HCT116 (cell line): Measurements from ENCODE around the gene EIF5B. TPM values are rescaled to one million over a fixed set of nuclear protein-coding genes. Genes with fewer than 3 reads are reported as not detected.

Experiments
- ATAC-seq: fragments of 200-7000 bp; cut with Tn5 transposase; 2 replicates; pipeline ENCODE4 v1.9.1; 2020; ENCODE audit warnings: mild to moderate bottlenecking, moderate library complexity
- BruUV-seq: library from RNA; stranded (reverse); fragments of 400-500 nt; replicated peaks from 2 replicates; lab custom pipeline; 2021; lab: Mats Ljungman, UMichigan
- CTCF ChIA-PET: fragments of 300-600 bp; sonication (Branson Sonifier 250); formaldehyde crosslinking; loops from one replicate; lab custom pipeline; 2021; ENCODE audit warnings: antibody characterized with exemption; lab: Charles Lee
- POLR2A ChIA-PET: fragments of 300-600, 350-600 bp; sonication (Branson Sonifier 250); formaldehyde crosslinking; loops from one replicate; lab custom pipeline; 2021; ENCODE audit warnings: antibody characterized with exemption; lab: Charles Lee
- RAD21 ChIA-PET, 2 experiments: fragments of 300-600 bp; sonication (Branson Sonifier 250); formaldehyde crosslinking; loops; one replicate each; lab custom pipeline; 2023; ENCODE audit warnings: low total read pairs in 2 of 2; ENCODE audit not compliant: uncharacterized antibody in 2 of 2, unreplicated experiment in 2 of 2, low non-redundant PET in 1 of 2; lab: Charles Lee
- DNase-seq: peaks from one replicate; pipeline ENCODE4 v3.0.0-alpha.2; 2010; ENCODE audit warnings: low read depth, low spot score
- H2AFZ ChIP-seq: fragments of 200-600 bp; shearing (Covaris generic), sonication (generic); 2 replicates; pipeline ENCODE4 v1.6.1; 2017; ENCODE audit warnings: low read depth, mixed run types, mixed read lengths, antibody characterized with exemption, low read length; ENCODE audit not compliant: poor library complexity, severe bottlenecking
- H3K27ac ChIP-seq: 2 replicates; pipeline ENCODE4 v1.5.1; 2012; ENCODE audit warnings: low read depth, low read length
- H3K27me3 ChIP-seq: fragments of 200-600 bp; sonication (generic); 2 replicates; pipeline ENCODE4 v1.6.1; 2016; ENCODE audit warnings: mixed run types, low read length, mixed read lengths; ENCODE audit not compliant: insufficient read depth
- H3K36me3 ChIP-seq, 2 experiments: fragments of 200-500 bp in 1 of 2; fragments of 200-600 bp in 1 of 2; sonication (Bioruptor generic) in 1 of 2; sonication (generic) in 1 of 2; 2 replicates each; pipeline versions ENCODE4 v1.5.1 to v1.6.1; 2014 to 2016; ENCODE audit warnings: low read length in 2 of 2, inconsistent platforms in 1 of 2, mixed read lengths in 1 of 2, mixed run types in 1 of 2; ENCODE audit not compliant: insufficient read depth in 2 of 2, control insufficient read depth in 1 of 2
- H3K4me1 ChIP-seq, 2 experiments: fragments of 200-600 bp in 1 of 2; sonication (generic) in 1 of 2; 2 replicates each; pipeline versions ENCODE4 v1.5.1 to v1.6.1; 2012 to 2017; ENCODE audit warnings: low read length in 2 of 2, inconsistent platforms in 1 of 2, mild to moderate bottlenecking in 1 of 2, mixed read lengths in 1 of 2, mixed run types in 1 of 2, moderate library complexity in 1 of 2; ENCODE audit not compliant: insufficient read depth in 2 of 2, control insufficient read depth in 1 of 2
- H3K4me2 ChIP-seq: fragments of 200-600 bp; sonication (generic); 2 replicates; pipeline ENCODE4 v1.6.1; 2017; ENCODE audit warnings: mixed run types, low read length, mixed read lengths
- H3K4me3 ChIP-seq, 2 experiments: fragments of 200-600 bp in 1 of 2; sonication (generic) in 1 of 2; replicated peaks in 1 of 2; 2 replicates each; pipeline ENCODE4 v1.5.1; 2011 to 2016; ENCODE audit warnings: low read length in 2 of 2, control low read depth in 1 of 2, low read depth in 1 of 2, mild to moderate bottlenecking in 1 of 2, mixed read lengths in 1 of 2, mixed run types in 1 of 2
- H3K79me2 ChIP-seq: fragments of 200-600 bp; sonication (generic); 2 replicates; pipeline ENCODE4 v1.6.1; 2017; ENCODE audit warnings: mild to moderate bottlenecking, mixed run types, low read length, moderate library complexity, mixed read lengths; ENCODE audit not compliant: insufficient read depth
- H3K9ac ChIP-seq: fragments of 200-600 bp; sonication (generic); 2 replicates; pipeline ENCODE4 v1.6.1; 2016; ENCODE audit warnings: low read length, mixed read lengths
- H3K9me2 ChIP-seq: fragments of 200-600 bp; sonication (generic), shearing (Covaris generic); 2 replicates; pipeline ENCODE4 v1.6.1; 2017; ENCODE audit warnings: mixed run types, mild to moderate bottlenecking, moderate library complexity; ENCODE audit not compliant: insufficient read depth
- H3K9me3 ChIP-seq, 2 experiments: fragments of 200-500 bp in 1 of 2; fragments of 200-600 bp in 1 of 2; sonication (Bioruptor generic) in 1 of 2; sonication (generic) in 1 of 2; 2 replicates each; pipeline ENCODE4 v1.6.1; 2014 to 2017; ENCODE audit warnings: low read length in 2 of 2, mixed read lengths in 2 of 2, inconsistent platforms in 1 of 2, low read depth in 1 of 2, mild to moderate bottlenecking in 1 of 2, mixed run types in 1 of 2, moderate library complexity in 1 of 2; ENCODE audit not compliant: control insufficient read depth in 1 of 2, insufficient read depth in 1 of 2
- H4K20me1 ChIP-seq: fragments of 200-600 bp; sonication (generic), shearing (Covaris generic); 2 replicates; pipeline ENCODE4 v1.6.1; 2017; ENCODE audit warnings: mixed run types, mild to moderate bottlenecking, moderate library complexity; ENCODE audit not compliant: insufficient read depth
- ATF3 ChIP-seq: IDR thresholded peaks from 2 replicates; pipeline ENCODE4 v1.6.1; 2012
- CBX3 ChIP-seq: IDR thresholded peaks from 2 replicates; pipeline ENCODE4 v1.6.1; 2012; ENCODE audit warnings: low read depth
- CEBPB ChIP-seq: IDR thresholded peaks from 2 replicates; pipeline ENCODE4 v1.6.1; 2012; ENCODE audit warnings: low read depth
- CTCF ChIP-seq, 3 experiments: fragments of 200-600 bp in 1 of 3; sonication (generic) in 1 of 3; IDR thresholded peaks in 2 of 3; conservative IDR thresholded peaks in 1 of 3; 2 replicates each; pipeline ENCODE4 v1.5.1; 2012 to 2017; ENCODE audit warnings: low read depth in 2 of 3, low read length in 2 of 3, antibody characterized with exemption in 1 of 3, borderline replicate concordance in 1 of 3, control low read depth in 1 of 3, mild to moderate bottlenecking in 1 of 3, mixed read lengths in 1 of 3, mixed run types in 1 of 3, moderate library complexity in 1 of 3; ENCODE audit not compliant: insufficient read depth in 1 of 3
- EGR1 ChIP-seq: IDR thresholded peaks from 2 replicates; pipeline ENCODE4 v1.6.1; 2012; ENCODE audit warnings: low read depth
- FOSL1 ChIP-seq: IDR thresholded peaks from 2 replicates; pipeline ENCODE4 v1.6.1; 2012; ENCODE audit warnings: low read depth
- POLR2A ChIP-seq: IDR thresholded peaks from 2 replicates; pipeline ENCODE4 v1.7.0; 2011; ENCODE audit warnings: borderline replicate concordance; ENCODE audit not compliant: insufficient read depth, insufficient read length; ENCODE audit errors: extremely low read depth
- POLR2AphosphoS5 ChIP-seq: IDR thresholded peaks from 2 replicates; pipeline ENCODE4 v1.6.1; 2011; ENCODE audit warnings: mild to moderate bottlenecking, low read depth, low read length, moderate library complexity
- RAD21 ChIP-seq: IDR thresholded peaks from 2 replicates; pipeline ENCODE4 v1.6.1; 2012; ENCODE audit warnings: low read depth, mild to moderate bottlenecking
- SRF ChIP-seq: IDR thresholded peaks from 2 replicates; pipeline ENCODE4 v1.6.1; 2012; ENCODE audit warnings: low read depth
- TCF7L2 ChIP-seq: IDR thresholded peaks from 2 replicates; pipeline ENCODE4 v1.7.0; 2011; ENCODE audit warnings: borderline replicate concordance, inconsistent platforms; ENCODE audit not compliant: insufficient read depth, insufficient read length; ENCODE audit errors: extremely low read depth
- ZFX ChIP-seq: fragments of 450-650 bp; IDR thresholded peaks from 2 replicates; pipeline ENCODE4 v1.6.1; 2017
- intact Hi-C: fragments of 100-400 bp; cut with micrococcal nuclease; formaldehyde crosslinking; loops from 2 replicates; pipeline ENCODE4 v1.10.0; 2022
- total RNA-seq: library from RNA; stranded (reverse); gene quantifications from one replicate; pipeline ENCODE4 v1.2.1, GENCODE V29; 2021; ENCODE audit not compliant: unreplicated experiment

EIF5B gene
- total RNA-seq, 1 experiment from 2014 or later = 65.9 TPM

DNA sequence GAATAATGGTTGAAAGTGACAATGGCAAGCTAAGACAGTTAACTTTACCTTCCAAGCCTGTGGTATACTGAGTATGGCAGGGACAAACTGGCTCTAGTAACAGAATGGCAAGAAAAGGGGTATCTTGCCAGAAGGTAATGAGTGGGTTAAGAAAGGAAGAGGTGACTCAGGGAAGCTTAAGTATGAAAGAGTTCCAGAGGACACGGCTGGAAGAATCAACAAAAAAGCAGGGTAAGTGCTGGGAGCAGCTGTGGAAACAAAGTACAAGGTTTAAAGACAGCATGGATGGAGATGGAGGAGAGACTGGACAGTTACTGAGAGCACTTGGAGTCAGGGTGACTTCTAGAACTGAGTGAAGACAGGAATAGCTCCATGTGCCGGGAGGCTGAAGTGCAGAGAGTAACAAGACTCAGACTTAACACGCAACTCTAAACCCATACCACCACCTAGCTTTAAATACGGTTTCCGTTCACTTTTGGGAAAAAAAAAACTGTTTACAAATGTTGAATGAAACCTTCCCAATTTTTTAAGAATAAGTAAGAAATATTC lies 83.6 kb downstream of the EIF5B start:
- H3K4me3 ChIP-seq = no peak overlapping the region
- ATAC-seq (no peak), DNase-seq (no peak)
- no peaks in the 10 kb centered on the region for H3K27me3 ChIP-seq
- BruUV-seq = no TSS peak
- TF ChIP-seq TCF7L2 = no peak
- no peak for TF ChIP-seq ZFX
- no peak for TF ChIP-seq POLR2AphosphoS5
- TF ChIP-seq ATF3 = no peak
- no peak for TF ChIP-seq FOSL1
- no peak for TF ChIP-seq CBX3
- TF ChIP-seq EGR1 = no peak
- TF ChIP-seq SRF = no peak
- no peak for TF ChIP-seq CEBPB
- TF ChIP-seq CTCF (IDR thresholded peaks at IDR 0.05 in 2 of 3, conservative IDR thresholded peaks at IDR 0.05 in 1 of 3; ENCODE audit: borderline replicate concordance in 1 of 3, insufficient read depth in 1 of 3, low read depth in 2 of 3, low read length in 2 of 3) = no peak
- no peak for TF ChIP-seq RAD21
- no peak for TF ChIP-seq POLR2A
- ChIA-PET POLR2A (no interaction called here), RAD21 (no interaction called here), CTCF (no interaction called here)
- H4K20me1 ChIP-seq = no peaks in the 10 kb centered on the region
- H3K9me2 ChIP-seq = no peaks in the 10 kb centered on the region
- no peaks in the 10 kb centered on the region for H3K4me1 ChIP-seq
- no peak overlapping the region for H3K4me2 ChIP-seq
- no peaks in the 10 kb centered on the region; the same call in 1 of the 2 replicates for H3K79me2 ChIP-seq
- no peak overlapping the region for H3K9ac ChIP-seq
- intact Hi-C loops = no loop called here
- H3K36me3 ChIP-seq = peaks cover 18 to 30% of the 10 kb centered on the region in 2 experiments
- H2AFZ ChIP-seq = no peak overlapping the region
- H3K27ac ChIP-seq = no peak overlapping the region
- no peaks in the 10 kb centered on the region for H3K9me3 ChIP-seq
